ENCODE measurements around the gene LAMA2. TPM values are rescaled to one million over a fixed set of nuclear protein-coding genes. Genes with fewer than 3 reads are reported as not detected.

LAMA2 gene
- total RNA-seq, 4 donors from 2014 or later, result 203 to 339 (median 275) TPM

DNA sequence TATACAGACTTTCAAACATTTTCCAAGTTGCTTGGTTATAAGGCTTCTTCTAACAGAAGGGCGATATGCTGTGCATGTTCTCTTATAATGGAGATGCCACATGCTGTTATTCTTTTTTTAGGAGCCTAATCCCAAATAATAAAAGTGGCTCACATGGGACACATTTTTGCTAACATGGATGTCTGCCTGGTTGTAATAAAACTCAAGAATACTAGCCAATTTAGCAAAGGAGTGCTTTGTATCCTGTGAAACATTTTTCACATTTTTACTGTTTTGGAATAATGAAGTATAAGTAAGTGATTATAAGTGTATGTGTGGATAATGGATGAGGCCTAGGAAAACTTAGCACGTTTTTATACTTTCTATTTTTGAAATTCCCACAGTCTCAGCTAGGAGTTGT, 312.2 kb downstream of the LAMA2 start:
- WGBS, 2 donors, result 22 to 32% methylated on average over 2 of the region's 2 CpGs
- Histone ChIP-seq H3K27ac (peak overlapping the region in 2 of 4 donors; percentile 45 to 49), H3K4me1 (peaks cover 0 to 25% (median 11%) of the 10 kb centered on the region in 4 donors), H3K4me3 (no peak overlapping the region), H3K9me3 (no peaks in the 10 kb centered on the region), H3K36me3 (peaks cover 0 to 30% (median 0%) of the 10 kb centered on the region in 3 donors), H3K27me3 (no peaks in the 10 kb centered on the region)
- DNase-seq (ENCODE audit: low spot score in 2 of 2), result no peak
- no peak for TF ChIP-seq POLR2A (IDR thresholded peaks at IDR 0.05)
- no peak for TF ChIP-seq EP300 (IDR thresholded peaks at IDR 0.05)
- TF ChIP-seq, protein P1, sequence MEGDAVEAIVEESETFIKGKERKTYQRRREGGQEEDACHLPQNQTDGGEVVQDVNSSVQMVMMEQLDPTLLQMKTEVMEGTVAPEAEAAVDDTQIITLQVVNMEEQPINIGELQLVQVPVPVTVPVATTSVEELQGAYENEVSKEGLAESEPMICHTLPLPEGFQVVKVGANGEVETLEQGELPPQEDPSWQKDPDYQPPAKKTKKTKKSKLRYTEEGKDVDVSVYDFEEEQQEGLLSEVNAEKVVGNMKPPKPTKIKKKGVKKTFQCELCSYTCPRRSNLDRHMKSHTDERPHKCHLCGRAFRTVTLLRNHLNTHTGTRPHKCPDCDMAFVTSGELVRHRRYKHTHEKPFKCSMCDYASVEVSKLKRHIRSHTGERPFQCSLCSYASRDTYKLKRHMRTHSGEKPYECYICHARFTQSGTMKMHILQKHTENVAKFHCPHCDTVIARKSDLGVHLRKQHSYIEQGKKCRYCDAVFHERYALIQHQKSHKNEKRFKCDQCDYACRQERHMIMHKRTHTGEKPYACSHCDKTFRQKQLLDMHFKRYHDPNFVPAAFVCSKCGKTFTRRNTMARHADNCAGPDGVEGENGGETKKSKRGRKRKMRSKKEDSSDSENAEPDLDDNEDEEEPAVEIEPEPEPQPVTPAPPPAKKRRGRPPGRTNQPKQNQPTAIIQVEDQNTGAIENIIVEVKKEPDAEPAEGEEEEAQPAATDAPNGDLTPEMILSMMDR (IDR thresholded peaks at IDR 0.05), result no peak

DNA sequence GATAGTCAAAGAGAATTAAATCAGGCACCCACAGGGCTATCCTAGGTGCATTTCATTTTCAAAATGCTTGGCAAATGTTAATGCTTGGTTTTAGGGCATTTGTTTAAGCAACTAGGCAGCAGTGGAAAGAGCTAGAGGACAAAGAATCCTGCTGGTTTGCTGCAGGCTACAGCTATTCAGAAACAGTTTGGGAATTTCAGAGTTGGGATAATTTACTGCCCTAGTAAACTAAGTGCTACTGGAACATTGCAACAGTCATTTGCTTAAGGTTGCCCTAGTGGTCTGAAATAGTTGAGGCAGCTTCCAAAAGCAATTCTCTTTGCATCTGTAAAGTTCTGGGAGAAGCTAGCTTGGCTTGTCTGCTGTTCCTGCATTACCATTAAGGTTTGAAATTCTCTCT, 312.7 kb downstream of the LAMA2 start:
- H3K27me3 ChIP-seq, result no peaks in the 10 kb centered on the region
- no peak overlapping the region for H3K4me3 ChIP-seq
- no peak for DNase-seq (ENCODE audit: low spot score in 2 of 2)
- no peaks in the 10 kb centered on the region for H3K9me3 ChIP-seq
- peaks cover 0 to 25% (median 11%) of the 10 kb centered on the region in 4 donors for H3K4me1 ChIP-seq
- peaks cover 0 to 25% (median 0%) of the 10 kb centered on the region in 3 donors for H3K36me3 ChIP-seq
- TF ChIP-seq EP300 (IDR thresholded peaks at IDR 0.05), result peak in 1 of 2 donors; percentile 8
- TF ChIP-seq, protein P1 (IDR thresholded peaks at IDR 0.05), result no peak
- peak overlapping the region in 2 of 4 donors; percentile 45 to 49 for H3K27ac ChIP-seq

DNA sequence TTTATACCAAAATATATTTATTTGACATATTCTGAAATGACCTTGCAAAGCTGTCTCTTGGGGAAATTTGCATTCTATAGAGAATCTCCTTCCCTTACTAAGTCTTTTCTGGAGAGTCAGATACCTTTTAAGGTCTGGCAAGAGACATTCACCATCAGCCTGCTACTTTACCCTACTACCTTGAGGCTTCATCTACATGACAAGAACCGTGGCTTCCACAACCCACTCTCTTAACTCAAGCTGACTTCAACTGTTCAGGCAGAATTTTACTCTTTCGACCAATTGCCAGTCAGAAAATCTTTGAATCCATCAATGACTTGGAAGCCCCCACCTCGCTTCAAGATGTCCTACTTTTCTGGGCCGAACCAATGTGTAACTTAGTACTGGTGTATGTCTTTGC, 314.2 kb downstream of the LAMA2 start:
- H3K9me3 ChIP-seq, result no peaks in the 10 kb centered on the region
- peak overlapping the region in 1 of 4 donors; percentile 46 for H3K27ac ChIP-seq
- peaks cover 0 to 25% (median 11%) of the 10 kb centered on the region in 4 donors for H3K4me1 ChIP-seq
- H3K27me3 ChIP-seq, result no peaks in the 10 kb centered on the region
- H3K36me3 ChIP-seq, result peaks cover 0 to 11% (median 0%) of the 10 kb centered on the region in 3 donors
- no peak for DNase-seq (ENCODE audit: low spot score in 2 of 2)
- TF ChIP-seq EP300 (IDR thresholded peaks at IDR 0.05) (no peak), POLR2A (IDR thresholded peaks at IDR 0.05) (no peak)
- TF ChIP-seq, protein P1 (IDR thresholded peaks at IDR 0.05), result no peak
- no peak overlapping the region for H3K4me3 ChIP-seq
- 92 to 95% methylated on average over 4 of the region's 4 CpGs for WGBS, 2 donors

DNA sequence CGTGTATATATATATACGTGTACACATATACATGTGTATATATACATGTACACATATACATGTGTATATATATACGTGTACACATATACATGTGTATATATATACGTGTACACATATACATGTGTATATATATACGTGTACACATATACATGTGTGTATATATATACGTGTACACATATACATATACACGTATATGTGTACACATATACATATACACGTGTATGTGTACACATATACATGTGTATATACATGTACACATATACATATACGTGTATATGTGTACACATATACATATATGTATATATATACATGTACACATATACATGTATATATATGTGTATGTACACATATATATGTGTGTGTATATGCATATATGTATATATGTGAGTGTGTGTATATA, 317.2 kb downstream of the LAMA2 start:
- Histone ChIP-seq H3K4me3 (no peak overlapping the region), H3K4me1 (peaks cover 0 to 17% (median 6%) of the 10 kb centered on the region in 4 donors), H3K9me3 (no peaks in the 10 kb centered on the region), H3K36me3 (no peaks in the 10 kb centered on the region), H3K27me3 (no peaks in the 10 kb centered on the region), H3K27ac (no peak overlapping the region)
- TF ChIP-seq, protein P1 (IDR thresholded peaks at IDR 0.05), result no peak
- no peak for TF ChIP-seq EP300 (IDR thresholded peaks at IDR 0.05)
- no peak for TF ChIP-seq POLR2A (IDR thresholded peaks at IDR 0.05)
- 85 to 90% methylated on average over 9 of the region's 9 CpGs for WGBS, 2 donors
- no peak for DNase-seq (ENCODE audit: low spot score in 2 of 2)

DNA sequence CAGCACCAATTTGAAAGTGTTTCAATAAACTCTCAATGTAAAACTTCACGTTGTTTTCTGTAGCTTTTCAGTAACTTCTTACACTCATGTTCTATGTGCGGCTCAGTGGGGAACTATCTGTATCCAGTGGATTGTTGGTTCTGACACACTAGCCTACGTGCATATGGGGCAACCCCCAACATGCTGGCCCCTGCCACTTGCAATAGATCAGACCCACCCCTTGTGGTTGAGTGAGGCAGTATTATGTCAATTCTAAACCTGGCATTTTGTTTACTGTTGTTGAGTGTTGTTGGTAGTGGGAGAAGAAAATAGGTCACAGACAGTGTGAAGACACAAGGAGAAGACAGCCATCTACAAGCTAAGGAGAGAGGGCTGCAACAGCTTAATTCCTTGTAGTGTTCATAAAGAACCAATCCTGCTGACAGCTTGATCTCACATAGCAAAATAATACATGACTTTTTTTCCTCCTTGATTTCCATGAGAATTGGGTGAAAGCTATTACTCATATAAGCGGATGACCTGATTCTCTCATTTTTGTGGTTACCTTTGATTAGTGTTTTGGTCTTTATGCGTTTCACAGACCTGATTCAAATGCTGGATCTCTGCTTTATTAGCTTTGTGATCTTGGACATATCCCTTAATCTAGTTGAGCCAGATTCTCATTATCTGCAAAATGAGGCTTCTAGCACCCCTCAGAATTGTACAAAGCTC, 320.4 kb downstream of the LAMA2 start:
- WGBS, 2 donors, result 91 to 93% methylated on average over 5 of the region's 5 CpGs
- no peaks in the 10 kb centered on the region for H3K36me3 ChIP-seq
- no peak for DNase-seq (ENCODE audit: low spot score in 2 of 2)
- H3K4me1 ChIP-seq, result peaks cover 0 to 13% (median 5%) of the 10 kb centered on the region in 4 donors
- H3K4me3 ChIP-seq, result no peak overlapping the region
- no peak overlapping the region for H3K27ac ChIP-seq
- TF ChIP-seq, protein P1 (IDR thresholded peaks at IDR 0.05), result no peak
- TF ChIP-seq POLR2A (IDR thresholded peaks at IDR 0.05), result no peak
- no peaks in the 10 kb centered on the region for H3K27me3 ChIP-seq
- no peaks in the 10 kb centered on the region for H3K9me3 ChIP-seq
